ENCODE data around the gene POLR3A.

Gene POLR3A

DNA sequence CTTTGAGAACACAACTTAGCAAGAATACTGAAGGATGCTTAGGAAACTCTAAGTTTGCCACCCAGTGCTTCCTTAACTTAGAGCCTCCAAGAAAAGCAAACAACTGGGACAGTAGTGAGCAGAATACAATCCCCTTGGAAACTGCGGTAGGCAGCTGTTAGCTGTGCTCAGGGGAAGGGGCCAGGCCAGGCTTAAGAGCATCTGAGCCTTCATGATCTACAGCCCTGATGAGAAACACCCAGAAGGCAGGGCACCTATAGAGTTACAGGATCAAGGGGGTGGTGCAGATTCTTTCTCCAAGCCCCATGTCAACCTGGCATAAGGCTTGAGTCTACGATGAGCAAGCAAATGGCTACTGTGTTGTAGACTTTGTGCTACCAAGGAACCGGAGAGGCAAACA lies 51.4 kb downstream of the POLR3A start:
- no peak for DNase-seq (ENCODE audit: low read depth)

GRCh38 chr10:77977016-77977415 lies 52.3 kb downstream of the POLR3A start:
- no peak for DNase-seq (ENCODE audit: low read depth)

- no peak for DNase-seq (ENCODE audit: low read depth)
These were observed 54.1 kb downstream of the POLR3A start for GRCh38 chr10:77975086-77975666.

GRCh38 chr10:77974396-77975074 lies 54.8 kb downstream of the POLR3A start:
- no peak for DNase-seq (ENCODE audit: low read depth)

- no peak for DNase-seq (ENCODE audit: low read depth)
These were observed 56.0 kb downstream of the POLR3A start for GRCh38 chr10:77973276-77973675.

GRCh38 chr10:77972148-77972547 lies 57.2 kb downstream of the POLR3A start:
- DNase-seq (ENCODE audit: low read depth), result no peak

- no peak for DNase-seq (ENCODE audit: low read depth)
These were observed 57.5 kb downstream of the POLR3A start for GRCh38 chr10:77971804-77972144.

DNA sequence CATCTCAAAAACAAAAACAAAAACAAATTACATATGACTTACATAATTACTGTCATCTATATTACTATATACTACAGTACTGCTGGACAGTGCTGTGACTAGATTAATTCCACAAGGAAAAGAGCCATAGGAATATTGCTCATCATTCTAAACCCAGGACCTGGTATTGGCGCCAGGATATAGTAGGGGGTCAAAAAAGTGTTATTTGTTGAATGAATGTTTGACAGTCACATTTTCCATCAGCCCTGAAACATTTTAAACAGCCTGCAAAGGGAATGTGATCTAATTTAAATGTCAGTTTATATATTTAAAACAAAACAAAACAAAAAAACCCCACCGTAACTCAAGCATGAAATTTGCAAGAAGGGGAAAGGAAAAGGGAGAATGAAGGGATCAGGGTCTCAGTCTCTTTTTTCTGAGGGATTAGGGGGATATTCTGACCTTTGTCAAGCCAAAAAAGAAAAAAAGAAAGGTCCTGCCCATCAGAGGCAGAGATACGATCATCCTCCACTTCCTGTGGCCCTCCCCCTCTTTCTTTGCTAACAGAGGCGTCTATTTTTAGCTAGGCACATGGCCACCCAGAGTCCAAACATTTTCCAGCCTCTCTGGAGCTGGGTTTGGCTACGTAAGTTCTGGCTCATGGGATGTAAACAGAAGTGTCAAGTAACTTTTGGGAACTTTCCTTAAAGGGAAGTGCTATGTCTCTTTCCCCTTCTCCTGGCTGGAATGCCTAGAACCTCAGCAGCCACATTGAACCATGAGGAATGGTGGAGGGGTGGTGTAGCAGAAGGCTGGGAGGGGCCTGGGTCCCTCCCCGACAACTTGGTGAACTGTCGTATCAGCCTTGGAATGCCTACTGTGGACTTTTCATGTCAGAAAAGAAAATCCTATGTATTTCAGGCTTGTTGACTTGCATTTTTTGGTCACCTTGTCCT lies 58.2 kb downstream of the POLR3A start:
- DNase-seq (ENCODE audit: low read depth), result no peak

DNA sequence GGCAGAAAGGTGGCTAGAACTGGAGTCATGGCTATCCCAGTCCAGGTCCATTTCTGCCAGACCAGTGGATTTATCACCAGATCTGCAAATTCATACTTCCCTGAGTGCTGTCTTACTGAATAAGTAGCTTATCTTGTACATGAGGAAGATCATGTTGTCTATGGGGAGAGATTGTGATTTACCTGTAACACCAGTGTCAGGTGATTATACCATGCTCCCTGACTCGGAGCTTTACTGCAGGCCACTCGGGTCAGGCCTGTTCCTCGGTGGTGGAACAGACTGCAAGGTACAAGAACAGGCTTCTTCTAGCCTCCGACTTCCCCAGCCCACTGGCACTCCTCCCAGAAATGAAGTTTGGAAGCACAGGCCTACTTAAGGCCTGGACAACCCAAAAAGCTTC lies 60.2 kb downstream of the POLR3A start:
- DNase-seq (ENCODE audit: low read depth), result no peak

- no peak for DNase-seq (ENCODE audit: low read depth)
These were observed 61.7 kb downstream of the POLR3A start for GRCh38 chr10:77967611-77968022.

DNA sequence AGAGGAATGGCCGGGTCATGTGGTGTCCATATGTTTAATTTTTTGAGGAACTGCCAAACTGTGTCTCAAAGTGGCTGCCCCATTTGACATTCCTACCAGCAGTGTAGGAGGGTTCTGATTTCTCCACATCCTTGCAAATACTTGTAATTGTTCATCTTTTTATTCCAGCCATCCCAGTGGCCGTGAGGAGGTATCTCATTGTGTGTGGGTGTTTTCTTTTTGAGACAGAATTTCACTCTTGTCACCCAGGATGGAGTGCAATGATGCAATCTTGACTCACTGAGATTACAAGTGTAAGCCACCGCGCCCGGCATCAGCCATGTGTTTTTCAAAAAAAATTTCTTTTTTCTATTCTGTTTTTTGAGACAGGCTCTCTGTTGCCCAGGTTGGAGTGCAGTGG lies 64.0 kb downstream of the POLR3A start:
- no peak for DNase-seq (ENCODE audit: low read depth)

- DNase-seq (ENCODE audit: low read depth), result no peak
These were observed 64.5 kb downstream of the POLR3A start for GRCh38 chr10:77964811-77965210.

DNA sequence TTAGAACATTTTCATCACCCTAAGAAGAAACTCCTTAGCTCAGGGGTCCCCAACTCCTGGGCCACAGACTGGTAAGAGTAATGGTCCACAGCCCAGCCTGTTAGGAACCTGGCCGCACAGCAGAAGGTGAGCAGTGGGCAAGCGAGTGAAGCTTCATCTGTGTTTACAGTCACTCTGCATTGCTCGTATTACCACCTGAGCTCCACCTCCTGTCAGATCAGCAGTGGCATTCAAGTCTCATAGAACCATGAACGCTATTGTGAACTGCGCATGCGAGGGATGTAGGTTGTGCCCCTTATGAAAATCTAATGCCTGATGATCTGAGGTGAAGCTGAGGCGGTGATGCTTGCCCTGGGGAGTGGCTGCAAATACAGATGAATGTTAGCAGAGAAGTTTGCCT lies 65.4 kb downstream of the POLR3A start:
- DNase-seq (ENCODE audit: low read depth), result no peak

- DNase-seq (ENCODE audit: low read depth), result no peak
These were observed 66.8 kb downstream of the POLR3A start for GRCh38 chr10:77962350-77963146.

DNA sequence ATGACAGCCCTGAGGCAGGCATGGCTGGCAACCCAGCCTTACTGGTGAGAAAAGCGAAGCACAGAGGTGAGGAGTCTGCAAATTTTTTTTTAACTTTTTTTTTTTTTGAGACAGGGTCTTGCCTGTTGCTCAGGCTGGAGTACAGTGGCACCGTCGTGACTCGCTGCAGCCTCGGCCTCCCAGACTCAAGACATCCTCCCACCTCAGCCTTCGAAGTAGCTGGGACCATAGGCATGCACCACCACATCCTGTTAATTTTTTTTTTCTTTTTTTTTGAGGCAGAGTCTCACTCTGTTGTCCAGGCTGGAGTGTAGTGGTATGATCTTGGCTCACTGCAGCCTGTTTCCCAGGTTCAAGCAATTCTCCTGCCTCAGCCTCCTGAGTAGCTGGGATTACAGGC lies 67.6 kb downstream of the POLR3A start:
- DNase-seq (ENCODE audit: low read depth), result no peak

GRCh38 chr10:77960829-77961329 lies 68.4 kb downstream of the POLR3A start:
- no peak for DNase-seq (ENCODE audit: low read depth)

GRCh38 chr10:77959887-77960455 lies 69.3 kb downstream of the POLR3A start:
- DNase-seq (ENCODE audit: low read depth), result no peak

DNA sequence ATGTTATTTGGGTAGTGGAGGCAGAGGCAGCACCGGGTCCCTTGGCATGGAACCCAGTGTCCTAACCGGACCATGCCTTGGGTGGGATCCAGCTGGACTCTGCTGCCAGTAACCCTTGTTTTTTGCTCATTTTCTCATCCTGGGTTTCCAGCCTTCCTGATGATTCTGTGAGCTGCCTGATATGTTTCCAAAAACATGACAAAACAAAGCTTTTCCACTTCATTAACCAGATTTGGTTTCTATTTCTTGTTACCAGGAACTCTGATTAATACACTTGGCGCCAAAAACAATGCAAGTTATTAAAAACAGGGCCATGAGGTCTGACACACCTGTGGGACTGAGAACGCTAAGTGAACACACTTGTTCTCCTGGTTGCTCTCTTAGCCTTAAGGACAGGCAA lies 69.9 kb downstream of the POLR3A start:
- no peak for DNase-seq (ENCODE audit: low read depth)

GRCh38 chr10:77955136-77955535 lies 74.2 kb downstream of the POLR3A start:
- no peak for DNase-seq (ENCODE audit: low read depth)

DNA sequence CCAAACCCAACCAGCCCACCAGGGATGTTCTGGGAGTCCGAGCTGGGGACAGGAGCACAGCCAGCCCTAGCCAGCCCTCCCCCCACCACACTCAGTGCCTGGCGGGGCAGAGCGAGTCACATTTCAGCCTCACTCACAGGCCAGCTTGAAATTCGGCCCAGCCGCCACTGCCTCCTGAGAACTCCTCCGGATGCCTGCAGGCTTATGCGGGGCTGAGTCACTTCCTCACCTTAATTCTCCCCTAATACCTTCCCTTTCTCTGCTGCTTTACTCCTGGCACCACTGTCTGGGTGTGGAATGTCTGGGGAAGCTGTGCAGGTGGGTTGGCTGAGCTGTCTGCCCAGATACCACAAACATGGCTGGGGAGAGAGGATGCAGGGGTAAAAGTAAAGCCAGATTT lies 80.1 kb downstream of the POLR3A start:
- no peak for DNase-seq (ENCODE audit: low read depth)

- no peak for DNase-seq (ENCODE audit: low read depth)
These were observed 83.2 kb downstream of the POLR3A start for GRCh38 chr10:77946084-77946483.

GRCh38 chr10:77944519-77944918 lies 84.8 kb downstream of the POLR3A start:
- DNase-seq (ENCODE audit: low read depth), result no peak
